K562 treated with DMSO at 1 percent for 24 hours (cell line): Measurements from ENCODE around the gene CYLD. TPM values are rescaled to one million over a fixed set of nuclear protein-coding genes. Genes with fewer than 3 reads are reported as not detected.

Experiments
- total RNA-seq: library from RNA; unstranded; fragments of 300-600 nt; gene quantifications from 2 replicates; pipeline ENCODE4 v1.2.3, GENCODE V29; 2022; ENCODE audit warnings: low read depth; ENCODE audit not compliant: insufficient read depth

Gene CYLD
- total RNA-seq: 6.5 and 8.9 TPM in 2 replicates

DNA sequence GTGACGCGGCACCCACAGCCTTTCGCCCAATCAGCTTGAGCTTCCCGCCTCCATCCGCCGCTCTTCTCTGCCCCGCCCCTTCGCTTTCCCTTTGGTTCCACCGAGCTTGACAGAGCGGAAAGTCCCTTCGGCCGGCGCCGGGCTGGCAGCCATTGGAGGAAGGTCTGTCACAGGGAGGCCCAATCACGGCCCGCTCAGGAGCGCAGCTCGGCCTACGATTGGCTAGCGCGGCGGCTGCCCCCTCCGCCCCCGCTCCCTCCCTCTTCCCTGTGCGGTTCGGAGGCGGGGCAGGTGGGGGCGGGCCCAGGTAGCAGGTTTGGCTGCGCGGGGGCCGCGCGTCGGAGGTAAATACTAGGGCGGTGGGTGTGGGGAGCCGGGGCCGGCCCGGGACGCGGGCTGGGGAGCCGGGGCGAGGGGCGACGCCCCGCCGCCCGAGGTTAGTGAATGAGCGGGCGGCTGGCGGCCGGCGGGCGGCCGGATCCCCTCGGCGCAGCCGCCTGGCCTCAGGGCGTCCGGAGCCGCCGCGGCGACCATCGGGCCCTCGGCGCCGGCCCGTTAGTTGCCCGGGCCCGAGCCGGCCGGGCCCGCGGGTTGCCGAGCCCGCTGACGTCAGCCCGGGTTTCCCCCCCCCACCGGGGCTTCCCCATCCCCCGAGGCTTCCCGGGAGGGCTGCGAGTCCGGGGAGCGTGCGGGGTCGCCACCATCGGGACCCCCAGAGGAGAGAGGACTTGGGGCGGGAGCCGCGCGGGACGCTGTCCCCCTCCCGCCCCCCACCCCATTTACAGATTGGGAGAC lies at the start of gene CYLD:
CYLD (plus strand) TSS at position 306 of the 795 bp plus-strand sequence. CDS start 7,613 bp downstream, outside the sequence.

DNA sequence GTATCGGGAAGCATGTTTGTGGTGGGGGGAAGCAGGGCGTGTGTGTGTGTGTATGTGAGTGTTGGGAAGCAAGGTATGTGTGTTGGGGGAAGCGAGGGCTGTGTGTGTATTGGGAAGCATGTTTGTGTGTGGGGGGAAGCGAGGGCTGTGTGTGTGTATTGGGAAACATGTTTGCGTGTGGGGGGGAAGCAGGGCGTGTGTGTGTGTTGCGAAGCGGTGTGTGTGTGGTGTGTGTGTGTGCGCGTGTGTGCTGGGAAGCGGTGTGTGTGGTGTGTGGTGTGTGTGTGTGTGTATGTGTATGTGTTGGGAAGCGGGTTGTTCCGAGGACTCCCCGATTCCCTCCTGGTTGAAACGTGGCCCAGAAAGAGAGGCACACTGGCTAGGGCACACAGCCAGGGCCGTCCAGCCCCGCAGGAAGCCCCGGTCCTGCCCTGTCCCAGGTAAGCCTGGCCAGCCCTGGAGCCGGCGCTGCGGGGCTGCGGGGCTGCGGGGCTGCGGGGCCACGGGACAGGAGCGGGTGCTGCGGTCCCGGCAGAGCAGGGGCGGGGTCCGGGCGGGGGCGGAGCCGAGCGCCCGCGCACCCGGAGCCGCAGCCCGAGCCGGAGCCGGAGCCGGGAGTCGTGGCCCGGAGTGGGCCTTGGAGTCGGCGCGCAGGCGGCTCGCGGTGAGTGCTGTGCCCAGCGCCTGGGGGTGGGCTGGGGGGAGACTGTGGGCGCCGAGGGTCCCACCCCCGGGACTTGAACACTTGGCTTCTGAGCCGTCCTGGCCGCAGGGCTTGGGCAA lies 48.7 kb upstream of the CYLD start, which contains the start of gene NOD2:
NOD2 (plus strand) TSS at position 608 of the 783 bp plus-strand sequence. CDS start 5,890 bp downstream, outside the sequence.

Other genes starting within 250 kb of the CYLD start
- 0.08 TPM in 1 of 2 replicates, not detected in the other for gene NKD1, start 193.7 kb upstream of the CYLD start, total RNA-seq
- not detected in 2 replicates for gene SNX20, start 60.8 kb upstream of the CYLD start, total RNA-seq
- gene NOD2, start 48.5 kb upstream of the CYLD start, total RNA-seq: 0.28 and 0.35 TPM in 2 replicates